Airway epithelial cell (primary cell): Measurements from ENCODE around the gene TROAP. TPM values are rescaled to one million over a fixed set of nuclear protein-coding genes. Genes with fewer than 3 reads are reported as not detected.

Experiments used
- total RNA-seq: library from RNA; depleted of rRNA; stranded (reverse); fragments of >200 nt; gene quantifications from 2 replicates; pipeline ENCODE4 v1.2.3, GENCODE V29; 2015

Gene TROAP
- 15.6 and 19.0 TPM in 2 replicates for total RNA-seq

GRCh38 chr12:49322708-49323523 lies at the start of gene TROAP:
Gene TROAP (plus strand): TSS chr12:49323255. CDS start chr12:49323609, 354 bp downstream.

DNA sequence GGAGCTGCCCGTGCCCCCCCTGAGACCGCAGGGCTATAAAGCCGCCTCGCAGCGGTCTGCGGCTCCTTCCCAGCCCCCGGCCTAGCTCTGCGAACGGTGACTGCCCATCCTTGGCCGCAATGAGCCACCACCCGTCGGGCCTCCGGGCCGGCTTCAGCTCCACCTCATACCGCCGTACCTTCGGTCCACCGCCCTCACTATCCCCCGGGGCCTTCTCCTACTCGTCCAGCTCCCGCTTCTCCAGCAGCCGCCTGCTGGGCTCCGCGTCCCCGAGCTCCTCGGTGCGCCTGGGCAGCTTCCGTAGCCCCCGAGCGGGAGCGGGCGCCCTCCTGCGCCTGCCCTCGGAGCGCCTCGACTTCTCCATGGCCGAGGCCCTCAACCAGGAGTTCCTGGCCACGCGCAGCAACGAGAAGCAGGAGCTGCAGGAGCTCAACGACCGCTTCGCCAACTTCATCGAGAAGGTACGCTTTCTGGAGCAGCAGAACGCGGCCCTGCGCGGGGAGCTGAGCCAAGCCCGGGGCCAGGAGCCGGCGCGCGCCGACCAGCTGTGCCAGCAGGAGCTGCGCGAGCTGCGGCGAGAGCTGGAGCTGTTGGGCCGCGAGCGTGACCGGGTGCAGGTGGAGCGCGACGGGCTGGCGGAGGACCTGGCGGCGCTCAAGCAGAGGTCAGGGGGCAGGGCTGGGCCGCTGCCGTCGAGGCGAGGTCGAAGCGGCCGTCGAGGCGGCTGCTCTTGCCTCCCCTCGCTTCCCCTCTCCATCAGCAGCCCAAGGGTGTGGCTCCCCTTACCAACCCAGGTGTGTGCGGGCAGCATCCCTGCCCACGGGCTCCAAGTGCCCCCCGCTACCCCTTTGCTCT lies 27.7 kb upstream of the TROAP start, which contains the start of gene PRPH:
Gene PRPH (plus strand): TSS at position 66 of the 855 bp plus-strand sequence. CDS start 54 bp downstream, at position 120.

DNA sequence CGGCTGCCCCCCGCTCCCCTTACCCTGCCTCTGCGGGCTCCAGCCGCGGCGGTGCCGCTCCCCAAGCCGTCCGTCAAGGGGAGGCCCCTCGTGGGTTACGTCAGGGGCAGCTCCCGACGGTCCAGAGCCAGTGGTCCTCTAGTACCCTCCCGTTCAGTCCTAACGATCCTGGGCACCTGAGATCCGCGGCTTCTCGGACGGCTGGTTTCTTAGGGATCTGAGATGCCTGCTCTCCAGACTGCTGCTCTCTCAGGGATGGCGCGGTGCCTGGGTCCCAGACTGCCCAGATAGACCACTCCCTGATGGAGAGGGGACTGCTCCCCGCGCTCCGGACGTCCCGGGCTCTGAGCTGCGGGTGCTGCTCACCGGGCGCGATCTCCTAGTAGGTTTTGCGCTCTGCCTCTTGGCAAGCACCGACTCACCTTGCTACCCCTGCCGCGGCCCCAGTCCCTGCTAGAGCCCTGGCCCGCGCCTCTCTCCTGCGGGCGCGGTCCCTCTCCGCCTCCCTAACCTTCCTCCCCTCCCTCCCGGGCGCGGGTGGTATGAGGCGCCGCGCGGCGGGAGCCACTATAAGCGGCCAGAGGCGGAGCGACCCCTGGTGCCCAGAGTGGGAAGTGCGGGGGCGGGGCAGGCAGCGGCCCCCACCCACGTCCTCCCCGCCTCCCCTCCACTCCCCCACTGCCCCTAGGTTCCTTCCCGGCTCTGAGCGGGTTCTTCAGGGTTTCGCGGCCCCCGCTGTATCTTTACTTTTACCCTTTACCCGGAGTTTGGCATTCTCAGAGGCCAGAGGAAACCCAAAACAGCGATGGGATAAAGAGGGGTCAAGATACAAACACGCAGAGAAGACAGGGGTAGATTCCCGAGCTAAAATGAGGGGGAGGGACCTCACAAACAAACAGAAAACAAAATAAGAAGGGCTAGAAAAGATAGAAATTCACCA lies 13.9 kb downstream of the TROAP start, which contains the start of gene C1QL4:
Gene C1QL4 (minus strand): TSS at position 544 of the 940 bp plus-strand sequence. CDS start 711 bp downstream, outside the sequence.

DNA sequence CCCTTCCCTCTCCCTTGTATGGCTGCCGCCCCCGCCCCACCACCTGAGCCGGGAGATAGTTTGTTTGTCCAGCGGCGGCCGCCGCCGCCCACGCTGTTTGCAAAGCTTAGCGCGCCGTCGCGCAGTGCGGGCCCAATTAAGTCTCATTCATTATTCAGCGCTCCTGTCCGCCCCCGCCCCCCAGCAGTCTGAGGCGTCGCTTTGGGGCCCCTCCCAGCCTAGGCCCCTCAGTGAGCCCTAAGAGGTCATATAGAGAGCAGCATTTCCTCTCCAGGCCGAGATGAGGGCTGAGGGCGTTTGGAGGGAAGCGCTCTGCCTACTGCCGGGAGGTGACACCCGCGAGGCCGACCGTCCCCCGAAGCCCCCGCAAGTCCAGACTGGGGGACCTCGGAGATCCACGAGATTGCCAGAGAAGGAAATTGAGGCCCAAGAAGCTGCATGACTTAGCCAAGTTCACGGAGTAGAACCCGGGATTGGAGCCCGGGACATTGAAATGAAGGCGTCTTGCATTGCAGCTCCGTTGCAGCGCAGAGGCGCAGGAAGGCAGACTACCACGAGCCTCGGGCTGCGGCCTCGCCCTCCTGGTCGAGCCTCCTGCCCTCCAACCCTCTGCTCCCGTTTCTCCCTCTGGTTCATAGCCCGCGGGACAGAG lies 23.7 kb downstream of the TROAP start, which contains the start of gene DNAJC22:
Gene DNAJC22 (plus strand): TSS at position 230 of the 652 bp plus-strand sequence. CDS start 1,985 bp downstream, outside the sequence.

DNA sequence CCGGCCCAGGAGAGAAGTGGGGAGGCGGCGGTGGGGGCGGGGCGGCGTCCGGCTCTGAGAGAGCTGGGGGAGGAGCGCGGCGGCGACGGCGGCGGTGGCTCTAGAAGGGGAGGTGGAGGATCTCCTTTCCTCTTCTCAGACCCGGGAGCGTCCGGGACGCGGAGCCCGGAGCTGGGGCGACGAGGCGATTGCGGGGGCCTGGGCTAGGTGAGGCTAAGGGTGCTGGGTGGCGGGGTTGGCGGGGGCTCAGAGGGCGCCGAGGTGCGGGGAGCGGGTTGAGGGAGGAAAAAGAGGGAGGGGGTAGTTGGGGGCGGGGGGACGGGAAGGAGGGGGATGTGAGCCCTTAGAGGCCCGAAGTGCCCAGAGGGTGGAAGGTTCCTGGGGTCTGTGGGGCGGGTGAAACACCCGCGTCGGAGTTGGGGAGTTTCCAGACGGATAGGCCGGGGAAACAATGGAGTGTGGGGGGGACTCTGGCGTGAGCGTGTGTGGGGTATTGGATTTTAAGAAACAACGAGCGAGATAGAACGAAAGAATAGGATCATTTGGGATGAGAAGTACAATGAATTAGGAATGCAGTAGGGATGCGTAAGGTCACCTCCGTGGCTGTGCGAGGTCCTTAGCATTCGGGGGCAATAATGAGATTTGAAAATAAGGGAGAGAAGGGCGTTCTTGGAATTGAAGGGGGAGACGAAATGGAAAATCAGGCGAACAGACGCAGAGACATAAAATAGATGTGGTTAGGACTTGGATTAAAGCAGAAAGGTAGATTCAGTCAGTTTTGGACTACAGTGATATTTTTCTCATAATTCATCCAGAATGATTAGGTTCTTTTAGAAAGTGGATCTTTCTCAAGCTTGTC lies 44.6 kb downstream of the TROAP start, which contains the start of gene SPATS2:
Gene SPATS2 (plus strand): TSS at position 82 of the 859 bp plus-strand sequence. CDS start 93,551 bp downstream, outside the sequence.

Other genes starting within 250 kb of the TROAP start
- gene DHH, start 228.5 kb upstream of the TROAP start, total RNA-seq = under 0.01 TPM in 1 of 2 replicates, not detected in the other
- 13.4 and 20.5 TPM in 2 replicates for gene LMBR1L, start 212.4 kb upstream of the TROAP start, total RNA-seq
- 1,869 and 2,269 TPM in 2 replicates for gene TUBA1B, start 191.9 kb upstream of the TROAP start, total RNA-seq
- gene TUBA1A, start 134.2 kb upstream of the TROAP start, total RNA-seq = 66.9 and 96.8 TPM in 2 replicates
- 956 and 1,178 TPM in 2 replicates for gene TUBA1C, start 58.2 kb upstream of the TROAP start, total RNA-seq
- gene PRPH, start 28.1 kb upstream of the TROAP start, total RNA-seq = not detected in 2 replicates
- gene C1QL4, start 13.9 kb downstream of the TROAP start, total RNA-seq = 0.42 TPM in 1 of 2 replicates, not detected in the other
- 0.35 and 0.84 TPM in 2 replicates for gene DNAJC22, start 23.6 kb downstream of the TROAP start, total RNA-seq
- 17.2 and 17.3 TPM in 2 replicates for gene SPATS2, start 44.2 kb downstream of the TROAP start, total RNA-seq
- gene KCNH3, start 215.8 kb downstream of the TROAP start, total RNA-seq = 0.07 TPM in 1 of 2 replicates, not detected in the other
- 66.0 and 75.8 TPM in 2 replicates for gene MCRS1, start 244.9 kb downstream of the TROAP start, total RNA-seq